Activated B cell treated with CpG ODN at 0.5 μM for 24 hours (primary cell): ENCODE results near the gene TKTL1. TPM values are rescaled to one million over a fixed set of nuclear protein-coding genes. Genes with fewer than 3 reads are reported as not detected.

Experiments used
- ATAC-seq: fragments of 200-7000 bp; cut with Tn5 transposase; one replicate; pipeline ENCODE4 v1.10.0; 2021; ENCODE audit warnings: low read depth, mild to moderate bottlenecking, moderate library complexity
- CTCF ChIA-PET: fragments of 350-600 bp; sonication (Branson Sonifier 250); formaldehyde crosslinking; loops from one replicate; lab custom pipeline; 2021; ENCODE audit warnings: antibody characterized with exemption; lab: Charles Lee
- POLR2A ChIA-PET: fragments of 350-600 bp; sonication (Branson Sonifier 250); formaldehyde crosslinking; loops from one replicate; lab custom pipeline; 2021; ENCODE audit warnings: antibody characterized with exemption; lab: Charles Lee
- DNase-seq: peaks from one replicate; pipeline ENCODE4 v3.0.0; 2022
- H3K27ac Mint-ChIP-seq: one replicate; pipeline ENCODE4 v1.8.0; 2020; ENCODE audit warnings: mixed read lengths
- H3K27me3 Mint-ChIP-seq: one replicate; pipeline ENCODE4 v1.8.0; 2021; ENCODE audit warnings: mixed read lengths
- H3K36me3 Mint-ChIP-seq: one replicate; pipeline ENCODE4 v1.8.0; 2021; ENCODE audit warnings: low read depth, mixed read lengths
- H3K4me1 Mint-ChIP-seq: one replicate; pipeline ENCODE4 v1.8.0; 2021; ENCODE audit warnings: mixed read lengths
- H3K4me3 Mint-ChIP-seq: one replicate; pipeline ENCODE4 v1.8.0; 2020; ENCODE audit warnings: mild to moderate bottlenecking, mixed read lengths
- H3K9me3 Mint-ChIP-seq: one replicate; pipeline ENCODE4 v1.8.0; 2020; ENCODE audit warnings: mixed read lengths
- intact Hi-C: fragments of 100-400 bp; cut with micrococcal nuclease; formaldehyde crosslinking; loops from one replicate; pipeline ENCODE4 v1.15.1; 2024
- total RNA-seq: library from RNA; stranded (reverse); gene quantifications from 2 replicates; pipeline ENCODE4 v1.2.3, GENCODE V29; 2022
- TF ChIP-seq, protein P1 (sequence below): fragments of 200-600 bp; IDR thresholded peaks from one replicate; pipeline ENCODE4 v1.8.0; 2022; ENCODE audit warnings: antibody characterized with exemption, mild to moderate bottlenecking

Gene TKTL1
- total RNA-seq, 1 donor from 2014 or later, result not detected

DNA sequence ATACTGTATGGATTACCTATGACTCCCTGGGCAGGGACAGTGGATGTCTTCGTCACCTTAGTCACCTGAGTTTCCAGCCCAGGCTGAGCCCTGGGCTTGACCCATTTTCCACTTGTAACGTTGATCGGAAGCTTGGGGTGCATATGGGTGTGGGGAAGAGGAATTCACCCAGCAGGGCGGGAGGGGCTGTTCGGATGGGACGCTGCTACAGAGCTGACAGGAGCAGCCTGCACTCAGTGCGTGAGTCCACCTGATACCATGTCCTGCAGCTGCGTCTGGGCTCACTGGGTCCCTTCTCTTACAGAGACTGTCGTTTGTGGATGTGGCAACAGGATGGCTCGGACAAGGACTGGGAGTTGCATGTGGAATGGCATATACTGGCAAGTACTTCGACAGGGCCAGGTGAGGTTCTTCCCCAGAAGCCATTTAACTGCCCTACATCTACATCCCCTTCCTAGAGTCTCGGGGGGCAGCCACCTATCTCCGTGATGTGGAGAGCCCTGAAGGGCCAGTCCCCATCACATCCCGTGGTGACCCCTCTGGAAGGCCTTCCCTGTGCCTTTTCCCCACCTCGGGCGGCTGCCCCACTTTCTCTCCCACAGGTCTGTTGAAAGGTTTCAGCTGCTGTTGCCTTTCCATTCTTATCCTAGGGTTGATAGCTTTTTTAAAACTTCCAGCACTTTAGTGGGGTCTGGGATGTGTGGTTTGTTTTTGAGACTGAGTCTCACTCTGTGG lies 13.6 kb downstream of the TKTL1 start:
- ATAC-seq, result no peak
- intact Hi-C loops, result no loop called here
- Mint-ChIP-seq H3K36me3 (no peaks in the 10 kb centered on the region), H3K27ac (no peak overlapping the region), H3K4me1 (peaks cover 47% of the 10 kb centered on the region), H3K9me3 (no peaks in the 10 kb centered on the region), H3K27me3 (no peaks in the 10 kb centered on the region), H3K4me3 (no peak overlapping the region)
- POLR2A ChIA-PET, result interaction anchor here (0.6 kb wide), 1 partner anchor 142 kb away, joined by 10 read pairs; no protein-coding TSS in a partner anchor
- DNase-seq, result no peak
- CTCF ChIA-PET, result interaction anchor here (1.2 to 2.5 kb wide), 4 partner anchors 9 to 261 kb away, joined by 3 to 22 read pairs (median 4); no protein-coding TSS in a partner anchor
- TF ChIP-seq, protein P1, sequence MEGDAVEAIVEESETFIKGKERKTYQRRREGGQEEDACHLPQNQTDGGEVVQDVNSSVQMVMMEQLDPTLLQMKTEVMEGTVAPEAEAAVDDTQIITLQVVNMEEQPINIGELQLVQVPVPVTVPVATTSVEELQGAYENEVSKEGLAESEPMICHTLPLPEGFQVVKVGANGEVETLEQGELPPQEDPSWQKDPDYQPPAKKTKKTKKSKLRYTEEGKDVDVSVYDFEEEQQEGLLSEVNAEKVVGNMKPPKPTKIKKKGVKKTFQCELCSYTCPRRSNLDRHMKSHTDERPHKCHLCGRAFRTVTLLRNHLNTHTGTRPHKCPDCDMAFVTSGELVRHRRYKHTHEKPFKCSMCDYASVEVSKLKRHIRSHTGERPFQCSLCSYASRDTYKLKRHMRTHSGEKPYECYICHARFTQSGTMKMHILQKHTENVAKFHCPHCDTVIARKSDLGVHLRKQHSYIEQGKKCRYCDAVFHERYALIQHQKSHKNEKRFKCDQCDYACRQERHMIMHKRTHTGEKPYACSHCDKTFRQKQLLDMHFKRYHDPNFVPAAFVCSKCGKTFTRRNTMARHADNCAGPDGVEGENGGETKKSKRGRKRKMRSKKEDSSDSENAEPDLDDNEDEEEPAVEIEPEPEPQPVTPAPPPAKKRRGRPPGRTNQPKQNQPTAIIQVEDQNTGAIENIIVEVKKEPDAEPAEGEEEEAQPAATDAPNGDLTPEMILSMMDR, result no peak

- POLR2A ChIA-PET, result interaction anchor here (0.6 kb wide), 1 partner anchor 11 kb away, joined by 7 read pairs; no protein-coding TSS in a partner anchor
- no peak for ATAC-seq
- DNase-seq, result no peak
- Mint-ChIP-seq H3K4me3 (no peak overlapping the region), H3K9me3 (no peaks in the 10 kb centered on the region), H3K27ac (no peak overlapping the region), H3K27me3 (no peaks in the 10 kb centered on the region), H3K4me1 (peaks cover 34% of the 10 kb centered on the region), H3K36me3 (no peaks in the 10 kb centered on the region)
- intact Hi-C loops, result no loop called here
- CTCF ChIA-PET, result no interaction called here
- TF ChIP-seq, protein P1, result no peak
These were observed 15.3 kb downstream of the TKTL1 start for GRCh38 chrX:154310616-154311536.

DNA sequence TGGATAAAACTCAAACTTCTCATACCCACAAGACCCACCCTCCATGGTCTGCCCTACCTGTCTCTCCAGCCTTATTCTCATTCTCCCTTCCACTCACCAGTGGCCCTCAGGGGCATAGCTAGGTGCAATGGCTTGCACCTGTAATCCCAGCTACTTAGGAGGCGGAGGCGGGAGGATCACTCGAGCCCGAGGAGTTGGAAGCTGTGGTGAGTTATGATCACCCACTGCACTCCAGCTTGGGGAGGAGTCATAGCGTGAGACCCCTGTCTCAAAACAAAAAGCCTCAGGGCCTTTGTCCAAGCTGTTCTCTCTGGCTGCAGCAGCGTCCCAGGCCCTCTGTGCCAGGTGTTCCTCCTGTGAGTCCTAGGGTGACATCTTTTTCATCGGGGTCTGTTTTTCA lies 16.5 kb downstream of the TKTL1 start:
- H3K4me1 Mint-ChIP-seq, result peaks cover 28% of the 10 kb centered on the region
- ATAC-seq (no peak), DNase-seq (no peak)
- intact Hi-C loops, result no loop called here
- TF ChIP-seq, protein P1, result no peak
- CTCF ChIA-PET, result no interaction called here
- H3K36me3 Mint-ChIP-seq, result no peaks in the 10 kb centered on the region
- POLR2A ChIA-PET, result no interaction called here
- H3K4me3 Mint-ChIP-seq, result no peak overlapping the region
- H3K9me3 Mint-ChIP-seq, result no peaks in the 10 kb centered on the region
- H3K27me3 Mint-ChIP-seq, result no peaks in the 10 kb centered on the region
- H3K27ac Mint-ChIP-seq, result no peak overlapping the region

DNA sequence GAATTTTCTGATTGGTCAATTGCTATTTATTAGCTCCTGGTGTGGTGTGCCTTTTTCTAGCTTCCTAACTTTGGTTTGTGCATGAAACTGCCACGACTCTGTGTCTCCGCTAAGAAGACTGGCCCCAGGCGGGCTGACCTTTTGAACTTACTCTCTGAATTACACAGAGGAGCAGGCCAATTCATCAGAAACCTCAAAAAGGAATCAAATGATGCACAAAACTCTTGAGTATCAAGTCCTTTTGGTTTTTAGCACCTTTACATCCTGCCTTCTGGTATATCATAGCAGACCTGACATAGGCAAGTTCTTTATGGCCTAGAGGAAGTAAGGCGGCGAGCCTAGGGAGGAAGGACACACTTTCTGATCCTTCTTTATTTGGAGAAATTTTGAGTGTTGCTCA lies 17.6 kb downstream of the TKTL1 start:
- no peaks in the 10 kb centered on the region for H3K9me3 Mint-ChIP-seq
- POLR2A ChIA-PET, result no interaction called here
- H3K27me3 Mint-ChIP-seq, result no peaks in the 10 kb centered on the region
- TF ChIP-seq, protein P1, result no peak
- no peak overlapping the region for H3K27ac Mint-ChIP-seq
- CTCF ChIA-PET, result no interaction called here
- DNase-seq, result no peak
- ATAC-seq, result no peak
- H3K4me1 Mint-ChIP-seq, result peaks cover 23% of the 10 kb centered on the region
- intact Hi-C loops, result no loop called here
- H3K4me3 Mint-ChIP-seq, result no peak overlapping the region
- no peaks in the 10 kb centered on the region for H3K36me3 Mint-ChIP-seq

DNA sequence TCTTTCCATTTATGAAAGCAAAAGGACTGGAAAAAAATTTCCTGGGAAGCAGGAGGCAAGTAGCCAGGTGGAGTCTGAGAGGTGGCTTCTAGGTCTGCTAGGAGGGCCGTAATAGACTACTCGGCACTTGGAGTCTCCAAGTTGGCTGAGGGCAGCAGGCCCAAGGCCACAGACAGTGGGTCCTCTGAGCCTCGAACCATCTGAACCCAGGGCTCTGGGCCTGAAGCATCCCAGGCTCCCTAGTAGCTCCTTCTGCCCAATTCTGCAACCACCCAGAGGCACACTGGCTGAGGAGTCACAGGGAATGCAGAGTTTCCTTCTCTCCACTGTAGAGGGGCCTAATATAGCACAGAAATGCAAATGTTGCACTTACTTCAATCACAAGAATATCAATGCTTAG lies 19.8 kb downstream of the TKTL1 start:
- no peak for DNase-seq
- Mint-ChIP-seq H3K27me3 (no peaks in the 10 kb centered on the region), H3K9me3 (no peaks in the 10 kb centered on the region), H3K4me3 (no peak overlapping the region), H3K36me3 (no peaks in the 10 kb centered on the region), H3K27ac (no peak overlapping the region), H3K4me1 (peaks cover 16% of the 10 kb centered on the region)
- TF ChIP-seq, protein P1, result no peak
- no peak for ATAC-seq
- ChIA-PET CTCF (no interaction called here), POLR2A (no interaction called here)
- intact Hi-C loops, result no loop called here
